ENCODE measurements around the gene BRPF1. TPM values are rescaled to one million over a fixed set of nuclear protein-coding genes. Genes with fewer than 3 reads are reported as not detected.

Gene BRPF1
- total RNA-seq, 4 donors from 2014 or later: 19.4 to 36.6 (median 20.3) TPM

- peaks cover 22 to 45% of the 10 kb centered on the region in 2 donors for H3K4me1 ChIP-seq
- intact Hi-C loops (cut with DNase I): no loop called here
- no peaks in the 10 kb centered on the region for H3K9me3 ChIP-seq
- DNase-seq: peak; percentile 18 to 25
- 76 to 80% methylated on average over 4 of the region's 4 CpGs for WGBS, 2 donors
- H3K4me3 ChIP-seq (replicated peaks in 1 of 3): no peak overlapping the region
- H3K27ac ChIP-seq: no peak overlapping the region
- H3K36me3 ChIP-seq: no peaks in the 10 kb centered on the region
- no peaks in the 10 kb centered on the region for H3K27me3 ChIP-seq
- TF ChIP-seq CTCF (IDR thresholded peaks at IDR 0.05) (no peak), POLR2A (IDR thresholded peaks at IDR 0.05) (no peak)
Measured at GRCh38 chr3:9765865-9766264, 34.3 kb downstream of the BRPF1 start.

DNA sequence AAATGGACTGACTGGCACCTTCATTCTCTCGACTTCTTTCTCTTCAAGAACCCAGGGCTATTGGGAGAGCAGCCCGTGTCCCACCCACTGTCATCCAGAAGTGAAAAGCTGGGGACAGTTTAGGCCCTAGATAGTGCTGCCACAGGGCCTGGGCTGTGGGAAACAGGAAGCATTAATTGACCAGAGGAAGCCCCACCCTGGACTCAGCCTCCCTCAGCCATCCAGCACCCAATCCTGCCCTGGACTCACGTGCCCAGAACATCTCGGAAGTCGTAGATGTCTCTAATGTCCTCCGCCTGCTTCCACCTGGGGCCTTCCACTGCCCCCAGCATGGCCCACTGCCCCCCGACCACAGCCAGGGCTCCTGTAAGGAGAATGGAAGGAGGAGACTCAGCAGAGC is 35.9 kb downstream of the BRPF1 start:
- H3K27ac ChIP-seq: peak overlapping the region in 2 of 3 donors; percentile 23 to 44
- H3K4me1 ChIP-seq: peaks cover 22 to 47% of the 10 kb centered on the region in 2 donors
- no peaks in the 10 kb centered on the region for H3K27me3 ChIP-seq
- H3K9me3 ChIP-seq: no peaks in the 10 kb centered on the region
- TF ChIP-seq CTCF (IDR thresholded peaks at IDR 0.05) (no peak), POLR2A (IDR thresholded peaks at IDR 0.05) (no peak)
- peak in 1 of 2 donors; percentile 8 for DNase-seq
- intact Hi-C loops (cut with DNase I): no loop called here
- no peaks in the 10 kb centered on the region for H3K36me3 ChIP-seq
- no peak overlapping the region for H3K4me3 ChIP-seq (replicated peaks in 1 of 3)
- WGBS, 2 donors: 86 to 89% methylated on average over 7 of the region's 7 CpGs

GRCh38 chr3:9768141-9768775 is 36.7 kb downstream of the BRPF1 start:
- Histone ChIP-seq H3K4me1 (peaks cover 22 to 47% of the 10 kb centered on the region in 2 donors), H3K36me3 (no peaks in the 10 kb centered on the region), H3K9me3 (no peaks in the 10 kb centered on the region), H3K27me3 (no peaks in the 10 kb centered on the region), H3K4me3 (replicated peaks in 1 of 3) (no peak overlapping the region), H3K27ac (peak overlapping the region in 2 of 3 donors; percentile 8 to 91)
- TF ChIP-seq CTCF (IDR thresholded peaks at IDR 0.05) (no peak), POLR2A (IDR thresholded peaks at IDR 0.05) (no peak)
- DNase-seq: no peak
- 78 to 83% methylated on average over 6 of the region's 6 CpGs for WGBS, 2 donors
- intact Hi-C loops (cut with DNase I): no loop called here

DNA sequence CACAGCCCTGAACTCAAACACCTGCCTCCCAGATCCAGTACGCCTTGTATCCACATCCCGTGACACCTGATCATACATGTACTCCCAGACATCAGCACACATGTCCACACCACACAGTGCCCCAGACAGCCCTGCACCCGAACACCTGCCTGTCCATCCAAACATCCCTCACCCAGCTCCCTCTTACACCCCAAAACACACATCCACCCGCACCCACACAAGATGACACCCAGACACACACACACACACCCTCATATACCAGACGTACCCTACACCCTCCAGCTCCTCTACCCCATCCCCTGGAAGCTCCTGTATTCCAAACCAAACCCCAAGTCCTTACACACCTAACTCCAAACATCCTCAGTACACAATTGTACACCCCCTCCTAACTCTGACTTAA is 37.5 kb downstream of the BRPF1 start:
- Histone ChIP-seq H3K4me3 (replicated peaks in 1 of 3) (peak overlapping the region in 2 of 3 donors; percentile 66 to 74), H3K9me3 (no peaks in the 10 kb centered on the region), H3K36me3 (no peaks in the 10 kb centered on the region), H3K27ac (peak overlapping the region; percentile 78 to 91 (median 83)), H3K27me3 (no peaks in the 10 kb centered on the region), H3K4me1 (peaks cover 22 to 47% of the 10 kb centered on the region in 2 donors)
- TF ChIP-seq CTCF (IDR thresholded peaks at IDR 0.05): no peak
- TF ChIP-seq POLR2A (IDR thresholded peaks at IDR 0.05): no peak
- intact Hi-C loops (cut with DNase I): no loop called here
- DNase-seq: no peak
- 68 to 74% methylated on average over 5 of the region's 5 CpGs for WGBS, 2 donors

DNA sequence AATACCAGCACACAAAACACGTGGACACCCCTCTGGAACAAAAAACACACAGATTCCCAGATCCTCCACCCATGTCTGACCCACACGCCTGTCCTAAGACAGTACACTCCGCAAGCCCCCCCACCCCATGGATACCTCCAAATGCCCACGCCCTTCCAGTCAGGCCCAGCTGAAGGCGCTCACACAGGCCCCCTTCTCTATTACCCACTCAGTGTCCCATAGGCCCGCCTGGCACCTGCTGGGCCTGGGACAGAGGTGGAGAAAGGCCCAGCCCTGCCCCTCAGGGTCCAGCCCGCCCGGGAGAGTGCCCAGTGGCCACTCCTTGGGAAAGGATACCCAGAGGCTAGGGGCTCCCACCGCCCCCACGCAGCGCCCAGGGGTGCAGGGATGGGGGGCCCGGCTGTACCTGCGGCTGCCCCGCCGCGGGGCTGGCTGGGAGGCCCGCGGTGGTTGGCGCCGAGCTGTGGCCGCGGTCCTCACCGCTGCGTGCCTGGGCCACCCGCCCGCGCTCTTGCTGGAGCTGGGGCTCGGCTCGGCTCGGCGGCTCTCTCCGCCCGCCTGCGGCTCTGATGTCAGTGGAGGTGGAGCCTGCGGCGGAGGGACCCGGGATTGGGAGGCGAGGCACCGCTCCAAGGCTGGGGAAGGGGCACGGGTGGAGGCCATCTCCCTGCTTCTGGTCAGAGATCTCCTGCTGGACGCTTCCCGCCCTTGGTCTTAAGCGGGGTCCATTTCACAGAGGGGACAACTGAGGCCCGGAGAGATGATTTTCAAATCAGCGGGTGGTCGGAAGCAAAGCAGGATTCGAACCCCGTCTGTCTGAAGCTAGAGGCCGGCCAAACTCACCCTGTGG is 38.1 kb downstream of the BRPF1 start, which contains the start of gene CAMK1:
CAMK1 (minus strand) TSS at position 522 of the 850 bp plus-strand sequence. CDS start 2,198 bp downstream, outside the sequence.
- Histone ChIP-seq H3K4me1 (peaks cover 22 to 47% of the 10 kb centered on the region in 2 donors), H3K27ac (peak within 1 kb of the TSS; percentile 78 to 91 (median 83)), H3K4me3 (replicated peaks in 1 of 3) (peak within 1 kb of the TSS; percentile 65 to 74 (median 66)), H3K9me3 (no peaks in the 10 kb centered on the region), H3K27me3 (no peaks in the 10 kb centered on the region), H3K36me3 (no peaks in the 10 kb centered on the region)
- TF ChIP-seq CTCF (IDR thresholded peaks at IDR 0.05) (no peak), POLR2A (IDR thresholded peaks at IDR 0.05) (peak in 1 of 2 donors; percentile 86)
- 8 to 10% methylated on average over 16 to 19 of the region's 49 CpGs for WGBS, 2 donors
- intact Hi-C loops (cut with DNase I): no loop called here
- peak; percentile 87 to 88 for DNase-seq
